H9 (cell line): ENCODE data around the gene NHLRC4. TPM values are rescaled to one million over a fixed set of nuclear protein-coding genes. Genes with fewer than 3 reads are reported as not detected.

ENCODE experiments used
- DNase-seq: peaks from one replicate; pipeline ENCODE4 v3.0.0-alpha.2; 2017
- H2AFZ ChIP-seq: one replicate; pipeline ENCODE4 v1.6.1; 2013; ENCODE audit warnings: mild to moderate bottlenecking, low read length, control low read depth, moderate library complexity
- H2AK5ac ChIP-seq: 2 replicates; pipeline ENCODE4 v1.6.1; 2013; ENCODE audit warnings: low read length, control low read depth, mixed read lengths; ENCODE audit not compliant: insufficient read length
- H2BK120ac ChIP-seq: one replicate; pipeline ENCODE4 v1.6.1; 2013; ENCODE audit warnings: low read depth, mild to moderate bottlenecking, low read length, control low read depth, inconsistent platforms; ENCODE audit not compliant: poor library complexity, severe bottlenecking
- H2BK12ac ChIP-seq: 2 replicates; pipeline ENCODE4 v1.6.1; 2013; ENCODE audit warnings: low read length, control low read depth, mixed read lengths, low read depth; ENCODE audit not compliant: insufficient read length
- H2BK15ac ChIP-seq: 2 replicates; pipeline ENCODE4 v1.6.1; 2013; ENCODE audit warnings: low read depth, low read length, control low read depth
- H2BK20ac ChIP-seq: one replicate; pipeline ENCODE4 v1.6.1; 2013; ENCODE audit warnings: low read depth, mild to moderate bottlenecking, low read length, control low read depth, inconsistent platforms; ENCODE audit not compliant: poor library complexity, severe bottlenecking
- H2BK5ac ChIP-seq: 2 replicates; pipeline ENCODE4 v1.6.1; 2013; ENCODE audit warnings: low read length, control low read depth, mixed read lengths; ENCODE audit not compliant: insufficient read length
- H3K14ac ChIP-seq: 2 replicates; pipeline ENCODE4 v1.6.1; 2013; ENCODE audit warnings: low read length, control low read depth; ENCODE audit not compliant: insufficient read depth
- H3K18ac ChIP-seq: 2 replicates; pipeline ENCODE4 v1.6.1; 2013; ENCODE audit warnings: low read depth, mild to moderate bottlenecking, mixed read lengths, low read length, control low read depth; ENCODE audit not compliant: insufficient read length
- H3K23ac ChIP-seq: 2 replicates; pipeline ENCODE4 v1.6.1; 2013; ENCODE audit warnings: low read length, control low read depth, mixed read lengths, low read depth; ENCODE audit not compliant: insufficient read length
- H3K23me2 ChIP-seq: 2 replicates; pipeline ENCODE4 v1.6.1; 2013; ENCODE audit warnings: low read depth, mild to moderate bottlenecking, mixed read lengths, low read length, control low read depth; ENCODE audit not compliant: insufficient read length, poor library complexity, severe bottlenecking
- H3K27ac ChIP-seq: 2 replicates; pipeline ENCODE4 v1.5.1; 2013; ENCODE audit warnings: low read length, control low read depth, mixed read lengths, low read depth; ENCODE audit not compliant: insufficient read length
- H3K27me3 ChIP-seq: 2 replicates; pipeline ENCODE4 v1.6.1; 2013; ENCODE audit warnings: low read length, control low read depth, inconsistent platforms; ENCODE audit not compliant: insufficient read depth
- H3K4ac ChIP-seq: 2 replicates; pipeline ENCODE4 v1.6.1; 2013; ENCODE audit warnings: low read depth, mild to moderate bottlenecking, control low read depth, inconsistent platforms, low read length, moderate library complexity
- H3K4me1 ChIP-seq: 2 replicates; pipeline ENCODE4 v1.6.1; 2013; ENCODE audit warnings: low read length, control low read depth, inconsistent platforms; ENCODE audit not compliant: insufficient read depth
- H3K4me2 ChIP-seq: 2 replicates; pipeline ENCODE4 v1.6.1; 2013; ENCODE audit warnings: low read length, control low read depth, mixed read lengths; ENCODE audit not compliant: insufficient read length, insufficient read depth
- H3K56ac ChIP-seq: 2 replicates; pipeline ENCODE4 v1.6.1; 2013; ENCODE audit warnings: low read depth, mild to moderate bottlenecking, mixed read lengths, low read length, control low read depth; ENCODE audit not compliant: insufficient read length
- H3K79me1 ChIP-seq: 2 replicates; pipeline ENCODE4 v1.6.1; 2013; ENCODE audit warnings: low read depth, mild to moderate bottlenecking, moderate library complexity, low read length, control low read depth, inconsistent platforms; ENCODE audit not compliant: insufficient read depth, poor library complexity, severe bottlenecking
- H3K79me2 ChIP-seq: 2 replicates; pipeline ENCODE4 v1.6.1; 2013; ENCODE audit warnings: low read length, control low read depth, inconsistent platforms; ENCODE audit not compliant: insufficient read depth
- H3K9ac ChIP-seq: 2 replicates; pipeline ENCODE4 v1.6.1; 2013; ENCODE audit warnings: low read length, control low read depth, mixed read lengths; ENCODE audit not compliant: insufficient read length; ENCODE audit errors: extremely low read depth
- H3K9me3 ChIP-seq: one replicate; pipeline ENCODE4 v1.6.1; 2013; ENCODE audit warnings: low read depth, low read length, inconsistent platforms; ENCODE audit not compliant: control insufficient read depth
- H3T11ph ChIP-seq: one replicate; pipeline ENCODE4 v1.6.1; 2013; ENCODE audit warnings: mild to moderate bottlenecking, low read length, control low read depth, inconsistent platforms
- H4K20me1 ChIP-seq: one replicate; pipeline ENCODE4 v1.6.1; 2013; ENCODE audit not compliant: control insufficient read depth, insufficient read length, insufficient read depth
- H4K5ac ChIP-seq: 2 replicates; pipeline ENCODE4 v1.6.1; 2013; ENCODE audit warnings: low read depth, mild to moderate bottlenecking, mixed read lengths, low read length, control low read depth; ENCODE audit not compliant: insufficient read length
- H4K8ac ChIP-seq: replicated peaks from 2 replicates; pipeline ENCODE4 v1.6.1; 2013; ENCODE audit warnings: low read length, control low read depth, mixed read lengths, low read depth; ENCODE audit not compliant: insufficient read length
- H4K91ac ChIP-seq: 2 replicates; pipeline ENCODE4 v1.6.1; 2013; ENCODE audit warnings: low read depth, mild to moderate bottlenecking, moderate library complexity, mixed read lengths, low read length, control low read depth; ENCODE audit not compliant: insufficient read length
- H3K27ac Mint-ChIP-seq, 3 experiments: 2 replicates in 2 of 3; 3 replicates in 1 of 3; pipeline ENCODE4 v1.8.0; 2020 to 2021; ENCODE audit warnings: mixed read lengths in 3 of 3, mild to moderate bottlenecking in 1 of 3, moderate library complexity in 1 of 3
- H3K27me3 Mint-ChIP-seq: 2 replicates; pipeline ENCODE4 v1.8.0; 2021; ENCODE audit warnings: low read depth, mild to moderate bottlenecking, moderate library complexity, mixed read lengths
- H3K36me3 Mint-ChIP-seq, 3 experiments: 2 replicates in 2 of 3; 3 replicates in 1 of 3; pipeline ENCODE4 v1.8.0; 2020 to 2021; ENCODE audit warnings: low read depth in 3 of 3, mixed read lengths in 3 of 3; ENCODE audit not compliant: insufficient read depth in 1 of 3
- H3K4me1 Mint-ChIP-seq, 2 experiments: 2 replicates each; pipeline ENCODE4 v1.8.0; 2020; ENCODE audit warnings: mixed read lengths in 2 of 2
- H3K4me3 Mint-ChIP-seq, 2 experiments: 2 replicates in 1 of 2; 3 replicates in 1 of 2; pipeline ENCODE4 v1.8.0; 2020 to 2021; ENCODE audit warnings: mild to moderate bottlenecking in 2 of 2, mixed read lengths in 2 of 2, moderate library complexity in 1 of 2
- H3K9me3 Mint-ChIP-seq, 2 experiments: 2 replicates in 1 of 2; 3 replicates in 1 of 2; pipeline ENCODE4 v1.8.0; 2020; ENCODE audit warnings: mild to moderate bottlenecking in 2 of 2, mixed read lengths in 2 of 2, moderate library complexity in 1 of 2
- WGBS: extraction: QIAGEN DNeasy Blood & Tissue Kit; methylation state at CpG from one replicate; pipeline ENCODE4 v1.1.7; 2013; ENCODE audit warnings: missing lambda C conversion rate, low lambda C conversion rate, mixed read lengths; ENCODE audit not compliant: insufficient read length; ENCODE audit errors: extremely low coverage; 5-methylcytosine and 5-hydroxymethylcytosine counted together
- total RNA-seq: library from RNA; stranded (reverse); gene quantifications from 2 replicates; pipeline ENCODE4 v1.2.1, GENCODE V29; 2021
- TF ChIP-seq, protein P1 (sequence below): fragments of 200-600 bp; sonication (generic); conservative IDR thresholded peaks from 3 replicates; pipeline ENCODE4 v1.8.0; 2021; ENCODE audit warnings: antibody characterized with exemption, mild to moderate bottlenecking

Gene NHLRC4
- total RNA-seq, 1 experiment from 2014 or later = 0.42 TPM

DNA sequence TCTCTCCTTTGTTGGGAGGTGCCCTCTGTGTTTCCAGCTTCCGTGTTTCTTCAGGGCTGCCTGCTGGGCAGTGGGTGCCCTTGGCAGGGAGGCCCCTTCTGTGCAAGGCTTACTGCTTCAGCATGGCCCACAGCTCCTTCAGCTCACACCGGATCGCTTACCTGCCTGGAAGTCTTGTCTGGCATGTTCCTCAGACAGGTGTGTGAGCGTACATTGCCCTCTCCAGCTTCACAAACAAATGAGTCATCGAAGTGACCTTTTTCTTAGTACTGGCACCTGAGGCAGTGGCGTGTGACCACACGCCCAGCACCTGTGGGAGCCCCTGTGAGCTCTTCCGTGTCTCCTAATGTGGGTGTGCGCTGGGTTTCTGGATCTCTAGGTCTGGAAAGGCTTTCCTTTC, 26.6 kb downstream of the NHLRC4 start:
- Histone ChIP-seq H2BK5ac (no peak overlapping the region), H2BK15ac (no peak overlapping the region), H3K27me3 (no peaks in the 10 kb centered on the region; the same call in 1 of the 2 replicates), H2BK12ac (no peak overlapping the region), H3K79me2 (no peaks in the 10 kb centered on the region; the same call in 1 of the 2 replicates), H4K20me1 (no peaks in the 10 kb centered on the region), H4K8ac (no peak overlapping the region), H2AK5ac (no peak overlapping the region), H3K56ac (no peak overlapping the region), H4K91ac (no peak overlapping the region), H2BK20ac (no peak overlapping the region), H2AFZ (no peak overlapping the region), H3K14ac (no peak overlapping the region), H3K27ac (no peak overlapping the region), H3K23ac (no peak overlapping the region), H3T11ph (no peak overlapping the region), H3K4ac (no peak overlapping the region), H3K9ac (no peak overlapping the region), H3K23me2 (peaks cover 2% of the 10 kb centered on the region), H3K9me3 (no peaks in the 10 kb centered on the region), H3K18ac (no peak overlapping the region), H3K79me1 (peaks cover 3% of the 10 kb centered on the region), H3K4me2 (no peak overlapping the region), H3K4me1 (no peaks in the 10 kb centered on the region), H4K5ac (no peak overlapping the region), H2BK120ac (no peak overlapping the region)
- Mint-ChIP-seq H3K27ac (peak overlapping the region in 1 of 3 experiments; percentile 20; a peak in 2 of 7 replicates), H3K4me3 (peak overlapping the region in 1 of 2 experiments; percentile 63; a peak in 2 of 5 replicates), H3K4me1 (peaks cover 10 to 12% of the 10 kb centered on the region in 2 experiments), H3K27me3 (peaks cover 29% of the 10 kb centered on the region), H3K9me3 (0 out of 5 replicates have a peak, but pooled peaks cover 0 to 3% of the 10 kb centered on the region in 2 experiments), H3K36me3 (peaks cover 5 to 15% (median 15%) of the 10 kb centered on the region in 3 experiments; a peak in 6 of 7 replicates)
- DNase-seq = no peak
- no CpG with 5 or more reads among the region's 9 CpGs for WGBS
- TF ChIP-seq, protein P1, sequence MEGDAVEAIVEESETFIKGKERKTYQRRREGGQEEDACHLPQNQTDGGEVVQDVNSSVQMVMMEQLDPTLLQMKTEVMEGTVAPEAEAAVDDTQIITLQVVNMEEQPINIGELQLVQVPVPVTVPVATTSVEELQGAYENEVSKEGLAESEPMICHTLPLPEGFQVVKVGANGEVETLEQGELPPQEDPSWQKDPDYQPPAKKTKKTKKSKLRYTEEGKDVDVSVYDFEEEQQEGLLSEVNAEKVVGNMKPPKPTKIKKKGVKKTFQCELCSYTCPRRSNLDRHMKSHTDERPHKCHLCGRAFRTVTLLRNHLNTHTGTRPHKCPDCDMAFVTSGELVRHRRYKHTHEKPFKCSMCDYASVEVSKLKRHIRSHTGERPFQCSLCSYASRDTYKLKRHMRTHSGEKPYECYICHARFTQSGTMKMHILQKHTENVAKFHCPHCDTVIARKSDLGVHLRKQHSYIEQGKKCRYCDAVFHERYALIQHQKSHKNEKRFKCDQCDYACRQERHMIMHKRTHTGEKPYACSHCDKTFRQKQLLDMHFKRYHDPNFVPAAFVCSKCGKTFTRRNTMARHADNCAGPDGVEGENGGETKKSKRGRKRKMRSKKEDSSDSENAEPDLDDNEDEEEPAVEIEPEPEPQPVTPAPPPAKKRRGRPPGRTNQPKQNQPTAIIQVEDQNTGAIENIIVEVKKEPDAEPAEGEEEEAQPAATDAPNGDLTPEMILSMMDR = no peak
